C4-2B (cell line): Measurements from ENCODE around the gene HPX.

Experiments
- CTCF ChIP-seq: fragments of 450-650 bp; conservative IDR thresholded peaks from 2 replicates; pipeline ENCODE4 v1.5.1; 2017; ENCODE audit warnings: mild to moderate bottlenecking
- ZFX ChIP-seq: fragments of 450-650 bp; IDR thresholded peaks from 2 replicates; pipeline ENCODE4 v1.6.1; 2017

DNA sequence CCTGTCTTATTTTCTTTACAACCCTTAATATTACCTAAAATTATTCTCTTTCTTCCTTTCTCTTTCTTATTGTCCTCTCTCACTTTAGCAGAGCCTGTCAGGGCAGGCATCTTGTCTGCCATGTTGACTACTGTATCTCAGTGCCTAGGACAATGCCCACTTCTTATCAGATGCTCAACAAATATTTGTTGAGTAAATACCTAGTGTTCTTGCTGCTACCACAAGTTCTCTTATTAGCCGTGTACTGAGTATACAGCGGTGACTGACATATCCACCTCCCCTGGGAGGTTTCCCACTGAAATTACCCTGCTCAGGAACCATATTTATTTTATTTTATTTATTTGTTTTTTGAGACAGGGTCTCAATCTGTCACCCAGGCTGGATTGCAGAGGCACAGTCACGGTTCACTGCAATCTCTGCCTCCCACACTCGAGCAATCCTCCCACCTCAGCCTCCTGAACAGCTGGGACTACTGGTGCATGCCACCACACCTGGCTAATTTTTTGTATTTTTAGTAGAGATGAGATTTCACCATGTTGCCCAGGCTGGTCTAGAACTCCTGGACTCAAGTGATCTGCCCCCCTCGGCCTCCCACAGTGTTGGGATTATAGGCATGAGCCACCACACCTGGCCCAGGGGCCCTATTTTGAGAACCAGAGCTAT is 6.7 kb downstream of the HPX start:
- TF ChIP-seq CTCF (no peak), ZFX (no peak)
